ENCODE measurements around the gene IFT57. TPM values are rescaled to one million over a fixed set of nuclear protein-coding genes. Genes with fewer than 3 reads are reported as not detected.

Gene IFT57
- total and polyA plus RNA-seq, 2 experiments from 2014 or later, result 28.6 to 49.0 TPM

- H3K27me3 Mint-ChIP-seq (ENCODE audit: insufficient read depth, low read depth, poor library complexity), result no peaks in the 10 kb centered on the region
- Histone ChIP-seq H3K4me2 (no peak overlapping the region), H3F3A (replicated peaks; ENCODE audit: low read depth) (no peaks in the 10 kb centered on the region), H3K27me3 (ENCODE audit: insufficient read depth) (no peaks in the 10 kb centered on the region), H3K9me2 (ENCODE audit: insufficient read depth) (no peaks in the 10 kb centered on the region), H3K79me2 (replicated peaks; ENCODE audit: insufficient read depth) (no peaks in the 10 kb centered on the region), H3K4me3 (no peak overlapping the region), H2AFZ (no peak overlapping the region), H3K27ac (ENCODE audit: low read depth) (no peak overlapping the region), H3K36me3 (ENCODE audit: insufficient read depth) (no peaks in the 10 kb centered on the region), H4K20me1 (replicated peaks; ENCODE audit: insufficient read depth) (no peaks in the 10 kb centered on the region), H3K4me1 (ENCODE audit: insufficient read depth) (no peaks in the 10 kb centered on the region)
- H3K9me3 Mint-ChIP-seq, result no peaks in the 10 kb centered on the region
- no peaks in the 10 kb centered on the region for H3K4me1 Mint-ChIP-seq
- ATAC-seq, result no peak
- no peak for TF ChIP-seq POLR2AphosphoS5 (IDR thresholded peaks at IDR 0.05; ENCODE audit: low read depth)
- TF ChIP-seq ETS1 (IDR thresholded peaks at IDR 0.05), result no peak
- no peak for TF ChIP-seq ZNF462 (CRISPR knock-in tag; IDR thresholded peaks at IDR 0.05)
- TF ChIP-seq REST (IDR thresholded peaks at IDR 0.05; ENCODE audit: unreplicated experiment), result no peak
- TF ChIP-seq CREB1 (CRISPR knock-in tag; IDR thresholded peaks at IDR 0.05; ENCODE audit: low read depth), result no peak
- no peak for TF ChIP-seq ZNF331 (CRISPR knock-in tag; IDR thresholded peaks at IDR 0.05; ENCODE audit: low read depth)
- TF ChIP-seq JUNB (IDR thresholded peaks at IDR 0.05; ENCODE audit: unreplicated experiment), result no peak
- TF ChIP-seq NANOG (IDR thresholded peaks at IDR 0.05; ENCODE audit: borderline replicate concordance), result no peak
- TF ChIP-seq CTCF (conservative IDR thresholded peaks at IDR 0.05; ENCODE audit: low read depth in 2 of 2), result no peak
- no peak for TF ChIP-seq EZH2 (IDR thresholded peaks at IDR 0.05; ENCODE audit: low read depth, unreplicated experiment)
- TF ChIP-seq EZH2phosphoT487 (IDR thresholded peaks at IDR 0.05; ENCODE audit: unreplicated experiment), result no peak
- no peak for TF ChIP-seq ZNF114 (CRISPR knock-in tag; IDR thresholded peaks at IDR 0.05)
- TF ChIP-seq STAT1 (IDR thresholded peaks at IDR 0.05; ENCODE audit: unreplicated experiment), result no peak
- no peak overlapping the region for H3K27ac Mint-ChIP-seq
- H3K4me3 Mint-ChIP-seq, result no peak overlapping the region
- H3K36me3 Mint-ChIP-seq (ENCODE audit: low read depth), result no peaks in the 10 kb centered on the region
- DNase-seq (ENCODE audit: low spot score), result no peak
Measured at GRCh38 chr3:108234387-108234957, 12.2 kb upstream of the IFT57 start.

Measured in GM23338 (cell line).